Endodermal cell (in vitro differentiated cells): ENCODE measurements around the gene USP21. TPM values are rescaled to one million over a fixed set of nuclear protein-coding genes. Genes with fewer than 3 reads are reported as not detected.

Experiments
- DNase-seq: peaks from one replicate; pipeline ENCODE4 v3.0.0-alpha.2; 2017
- H3K27ac ChIP-seq: 2 replicates; pipeline ENCODE4 v1.5.1; 2013; ENCODE audit warnings: mild to moderate bottlenecking, low read depth, low read length, moderate library complexity
- H3K27me3 ChIP-seq: 2 replicates; pipeline ENCODE4 v1.6.1; 2013; ENCODE audit warnings: mild to moderate bottlenecking, low read length, moderate library complexity; ENCODE audit not compliant: insufficient read depth, control insufficient read depth, poor library complexity, severe bottlenecking
- H3K36me3 ChIP-seq: 2 replicates; pipeline ENCODE4 v1.7.0; 2013; ENCODE audit warnings: mild to moderate bottlenecking, low read length, moderate library complexity; ENCODE audit not compliant: control insufficient read depth, insufficient read depth
- H3K4me1 ChIP-seq: one replicate; pipeline ENCODE4 v1.7.0; 2013; ENCODE audit warnings: low read length; ENCODE audit not compliant: control insufficient read depth, insufficient read depth
- H3K4me3 ChIP-seq: 2 replicates; pipeline ENCODE4 v1.5.1; 2013; ENCODE audit warnings: mild to moderate bottlenecking, low read length, moderate library complexity
- H3K9ac ChIP-seq: 2 replicates; pipeline ENCODE4 v1.6.1; 2013; ENCODE audit warnings: mild to moderate bottlenecking, low read length, moderate library complexity; ENCODE audit not compliant: poor library complexity, severe bottlenecking; ENCODE audit errors: extremely low read depth
- H3K9me3 ChIP-seq: 2 replicates; pipeline ENCODE4 v1.6.1; 2013; ENCODE audit warnings: mild to moderate bottlenecking, low read length, moderate library complexity; ENCODE audit not compliant: control insufficient read depth
- H3K27ac Mint-ChIP-seq: 2 replicates; pipeline ENCODE4 v1.8.0; 2020; ENCODE audit warnings: mixed read lengths
- H3K27me3 Mint-ChIP-seq: 2 replicates; pipeline ENCODE4 v1.8.0; 2021; ENCODE audit warnings: mild to moderate bottlenecking, mixed read lengths; ENCODE audit not compliant: insufficient read depth
- H3K36me3 Mint-ChIP-seq: 2 replicates; pipeline ENCODE4 v1.8.0; 2020; ENCODE audit warnings: low read depth, mixed read lengths
- H3K4me1 Mint-ChIP-seq: 2 replicates; pipeline ENCODE4 v1.8.0; 2020; ENCODE audit warnings: mixed read lengths
- H3K4me3 Mint-ChIP-seq: 2 replicates; pipeline ENCODE4 v1.8.0; 2020; ENCODE audit warnings: mild to moderate bottlenecking, moderate library complexity, mixed read lengths
- H3K9me3 Mint-ChIP-seq: 2 replicates; pipeline ENCODE4 v1.8.0; 2020; ENCODE audit warnings: mild to moderate bottlenecking, mixed read lengths
- WGBS, 2 experiments: methylation state at CpG; one replicate each; pipeline versions ENCODE4 v1.1.5 to v1.1.7; 2013; ENCODE audit warnings: missing lambda C conversion rate in 2 of 2, mixed read lengths in 1 of 2; ENCODE audit not compliant: insufficient coverage in 1 of 2, insufficient read length in 1 of 2; 5-methylcytosine and 5-hydroxymethylcytosine counted together
- total RNA-seq, 2 donors: library from RNA; stranded (reverse); fragmentation: NEBNext Ultra II Directional in 1 of 2; extraction: Animal tissue kit (Norgen Biotek cat#: 25700) in 1 of 2; gene quantifications; 2 replicates in 1 of 2; 3 replicates in 1 of 2; pipeline ENCODE4 v1.2.1, GENCODE V29; 2021
- TF ChIP-seq, protein P1 (sequence below): fragments of 200-600 bp; sonication (generic); conservative IDR thresholded peaks from 2 replicates; pipeline ENCODE4 v1.5.0; 2021; ENCODE audit warnings: antibody characterized with exemption, mild to moderate bottlenecking

USP21 gene
- total RNA-seq, 2 donors from 2014 or later = 26.7 to 39.7 TPM

- Histone ChIP-seq H3K4me1 (peaks cover 4% of the 10 kb centered on the region), H3K9me3 (no peaks in the 10 kb centered on the region), H3K27me3 (no peaks in the 10 kb centered on the region), H3K27ac (no peak overlapping the region), H3K4me3 (no peak overlapping the region), H3K9ac (no peak overlapping the region), H3K36me3 (peaks cover 8% of the 10 kb centered on the region)
- Mint-ChIP-seq H3K27me3 (no peaks in the 10 kb centered on the region), H3K27ac (no peak overlapping the region), H3K9me3 (no peaks in the 10 kb centered on the region), H3K4me1 (peaks cover 14% of the 10 kb centered on the region), H3K36me3 (peaks cover 8% of the 10 kb centered on the region), H3K4me3 (no peak overlapping the region)
- 89 to 98% methylated on average over 3 of the region's 3 CpGs for WGBS, 2 experiments
- TF ChIP-seq, protein P1, sequence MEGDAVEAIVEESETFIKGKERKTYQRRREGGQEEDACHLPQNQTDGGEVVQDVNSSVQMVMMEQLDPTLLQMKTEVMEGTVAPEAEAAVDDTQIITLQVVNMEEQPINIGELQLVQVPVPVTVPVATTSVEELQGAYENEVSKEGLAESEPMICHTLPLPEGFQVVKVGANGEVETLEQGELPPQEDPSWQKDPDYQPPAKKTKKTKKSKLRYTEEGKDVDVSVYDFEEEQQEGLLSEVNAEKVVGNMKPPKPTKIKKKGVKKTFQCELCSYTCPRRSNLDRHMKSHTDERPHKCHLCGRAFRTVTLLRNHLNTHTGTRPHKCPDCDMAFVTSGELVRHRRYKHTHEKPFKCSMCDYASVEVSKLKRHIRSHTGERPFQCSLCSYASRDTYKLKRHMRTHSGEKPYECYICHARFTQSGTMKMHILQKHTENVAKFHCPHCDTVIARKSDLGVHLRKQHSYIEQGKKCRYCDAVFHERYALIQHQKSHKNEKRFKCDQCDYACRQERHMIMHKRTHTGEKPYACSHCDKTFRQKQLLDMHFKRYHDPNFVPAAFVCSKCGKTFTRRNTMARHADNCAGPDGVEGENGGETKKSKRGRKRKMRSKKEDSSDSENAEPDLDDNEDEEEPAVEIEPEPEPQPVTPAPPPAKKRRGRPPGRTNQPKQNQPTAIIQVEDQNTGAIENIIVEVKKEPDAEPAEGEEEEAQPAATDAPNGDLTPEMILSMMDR = no peak
- DNase-seq = no peak
Measured at GRCh38 chr1:161179698-161180097, 20.4 kb downstream of the USP21 start.

- Histone ChIP-seq H3K9ac (no peak overlapping the region), H3K36me3 (peaks cover under 1% of the 10 kb centered on the region), H3K9me3 (no peaks in the 10 kb centered on the region), H3K4me3 (no peak overlapping the region), H3K27me3 (no peaks in the 10 kb centered on the region), H3K4me1 (peaks cover 4% of the 10 kb centered on the region), H3K27ac (no peak overlapping the region)
- WGBS, 2 experiments = 67 to 84% methylated on average over 1 of the region's 1 CpG
- no peak overlapping the region for H3K4me3 Mint-ChIP-seq
- no peaks in the 10 kb centered on the region for H3K27me3 Mint-ChIP-seq
- TF ChIP-seq, protein P1 = peak; percentile 66
- peaks cover 14% of the 10 kb centered on the region for H3K4me1 Mint-ChIP-seq
- no peaks in the 10 kb centered on the region for H3K9me3 Mint-ChIP-seq
- DNase-seq = no peak
- H3K36me3 Mint-ChIP-seq = peaks cover under 1% of the 10 kb centered on the region
- H3K27ac Mint-ChIP-seq = no peak overlapping the region
Measured at GRCh38 chr1:161180639-161181038, 21.3 kb downstream of the USP21 start.

- H3K4me1 Mint-ChIP-seq = peaks cover 7% of the 10 kb centered on the region
- no peaks in the 10 kb centered on the region for H3K27me3 ChIP-seq
- H3K4me3 Mint-ChIP-seq = no peak overlapping the region
- WGBS, 2 experiments = 98 to 100% methylated on average over 1 of the region's 1 CpG
- H3K36me3 ChIP-seq = no peaks in the 10 kb centered on the region
- no peak overlapping the region for H3K4me3 ChIP-seq
- TF ChIP-seq, protein P1 = no peak
- H3K9me3 ChIP-seq = no peaks in the 10 kb centered on the region
- no peak for DNase-seq
- H3K27me3 Mint-ChIP-seq = no peaks in the 10 kb centered on the region
- H3K27ac Mint-ChIP-seq = no peak overlapping the region
- H3K4me1 ChIP-seq = peaks cover 4% of the 10 kb centered on the region
- H3K36me3 Mint-ChIP-seq = no peaks in the 10 kb centered on the region
- no peaks in the 10 kb centered on the region for H3K9me3 Mint-ChIP-seq
- H3K27ac ChIP-seq = no peak overlapping the region
- no peak overlapping the region for H3K9ac ChIP-seq
Measured at GRCh38 chr1:161182214-161182613, 22.9 kb downstream of the USP21 start.
